GM12891 (cell line): ENCODE data around the gene PHLPP1.

Experiments
- DNase-seq: peaks from one replicate; pipeline ENCODE4 v3.0.0; 2011; ENCODE audit warnings: low spot score; ENCODE audit not compliant: insufficient read length
- FAIRE-seq: peaks from 2 replicates; lab custom pipeline; 2011; peaks lifted over from hg19 to GRCh38; lab: Jason Lieb, UNC
- PAX5 ChIP-seq: IDR thresholded peaks from 2 replicates; pipeline ENCODE4 v1.6.1; 2011; ENCODE audit warnings: low read length, moderate library complexity, mild to moderate bottlenecking; ENCODE audit not compliant: insufficient read depth, severe bottlenecking
- POLR2A ChIP-seq: IDR thresholded peaks from 2 replicates; pipeline ENCODE4 v1.6.1; 2011; ENCODE audit warnings: low read depth, low read length, control low read depth
- POLR2AphosphoS5 ChIP-seq: IDR thresholded peaks from 2 replicates; pipeline ENCODE4 v1.6.1; 2011; ENCODE audit warnings: low read depth, low read length, control low read depth
- POU2F2 ChIP-seq: IDR thresholded peaks from 2 replicates; pipeline ENCODE4 v1.6.1; 2011; ENCODE audit warnings: low read depth, mild to moderate bottlenecking, control low read depth, low read length, moderate library complexity
- SPI1 ChIP-seq: IDR thresholded peaks from 2 replicates; pipeline ENCODE4 v1.6.1; 2011; ENCODE audit warnings: low read depth, low read length, control low read depth
- TAF1 ChIP-seq: IDR thresholded peaks from 2 replicates; pipeline ENCODE4 v1.6.1; 2011; ENCODE audit warnings: low read depth, low read length, control low read depth

The PHLPP1 gene

DNA sequence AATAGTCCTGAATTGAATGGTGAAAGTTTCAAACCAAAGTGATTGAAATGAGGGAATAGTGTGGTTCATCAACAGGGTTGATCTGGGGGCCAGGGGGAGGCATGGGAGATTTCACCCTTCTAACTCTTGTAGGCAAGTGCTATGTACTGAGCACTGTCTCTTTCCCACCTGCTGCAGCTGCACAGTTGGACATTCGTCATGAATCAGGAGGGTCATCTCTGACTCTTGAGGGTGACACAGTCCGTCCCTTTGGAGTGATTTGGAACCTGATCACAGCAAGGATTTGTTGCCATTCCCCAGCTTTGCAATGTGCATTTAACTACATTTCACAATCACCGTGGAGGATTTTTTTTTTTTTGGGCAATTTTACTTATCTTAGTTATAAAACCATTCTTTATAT lies 224.6 kb downstream of the PHLPP1 start:
- TF ChIP-seq POU2F2 (no peak), POLR2AphosphoS5 (no peak), PAX5 (no peak), SPI1 (no peak), TAF1 (no peak), POLR2A (no peak)
- DNase-seq (no peak), FAIRE-seq (no peak)

GRCh38 chr18:62942578-62942977 lies 227.2 kb downstream of the PHLPP1 start:
- no peak for DNase-seq
- TF ChIP-seq POLR2AphosphoS5 (no peak), PAX5 (no peak), TAF1 (no peak), POLR2A (no peak), SPI1 (no peak), POU2F2 (no peak)
- peak; percentile 5 for FAIRE-seq

GRCh38 chr18:62944454-62944853 lies 229.1 kb downstream of the PHLPP1 start:
- TF ChIP-seq POU2F2 (no peak), POLR2A (no peak), TAF1 (no peak), POLR2AphosphoS5 (no peak), PAX5 (no peak), SPI1 (no peak)
- no peak for FAIRE-seq
- DNase-seq: no peak

DNA sequence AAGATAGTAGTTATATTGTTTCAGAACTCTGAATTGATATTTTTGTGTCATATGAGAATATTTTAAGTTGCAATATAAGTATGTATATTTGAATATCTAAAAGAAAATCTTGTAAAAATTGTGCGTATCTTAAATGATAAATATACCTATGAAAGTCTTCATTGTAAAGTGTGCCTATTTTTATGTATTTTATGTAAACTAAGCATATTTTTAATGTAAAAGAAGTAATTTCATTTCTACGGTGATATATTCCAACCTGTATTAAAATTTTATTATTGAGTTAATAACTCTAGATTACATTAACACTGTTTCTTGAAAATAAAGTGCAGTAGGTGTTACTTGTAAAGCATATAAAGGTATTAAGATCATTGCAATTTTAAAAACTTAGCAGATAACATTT lies 233.4 kb downstream of the PHLPP1 start:
- DNase-seq (no peak), FAIRE-seq (no peak)
- no peak for TF ChIP-seq PAX5
- no peak for TF ChIP-seq POU2F2
- TF ChIP-seq TAF1: no peak
- TF ChIP-seq POLR2A: no peak
- no peak for TF ChIP-seq SPI1
- TF ChIP-seq POLR2AphosphoS5: no peak

- TF ChIP-seq TAF1 (no peak), PAX5 (no peak), SPI1 (no peak), POU2F2 (no peak), POLR2AphosphoS5 (no peak), POLR2A (no peak)
- DNase-seq (no peak), FAIRE-seq (no peak)
Measured at GRCh38 chr18:62950246-62950645, 234.9 kb downstream of the PHLPP1 start.

DNA sequence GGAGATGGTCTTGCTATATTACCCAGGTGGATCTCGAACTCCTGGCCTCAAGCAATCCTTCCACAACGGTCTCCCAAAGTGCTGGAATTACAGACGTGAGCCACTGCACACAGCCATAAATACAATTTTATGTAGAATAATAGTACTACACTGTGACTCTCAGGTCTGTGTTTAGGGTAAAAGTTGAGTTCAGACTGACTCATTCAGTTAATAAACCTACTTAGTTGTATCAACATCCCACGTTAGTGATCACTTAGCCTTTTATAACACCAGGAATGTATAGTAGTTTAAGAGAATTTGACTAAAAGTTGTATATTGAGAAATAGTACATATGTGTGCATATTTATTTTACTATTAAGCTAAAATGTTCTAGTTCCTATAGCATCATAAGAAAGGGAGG lies 237.5 kb downstream of the PHLPP1 start:
- FAIRE-seq (peak; percentile 13), DNase-seq (no peak)
- no peak for TF ChIP-seq TAF1

DNA sequence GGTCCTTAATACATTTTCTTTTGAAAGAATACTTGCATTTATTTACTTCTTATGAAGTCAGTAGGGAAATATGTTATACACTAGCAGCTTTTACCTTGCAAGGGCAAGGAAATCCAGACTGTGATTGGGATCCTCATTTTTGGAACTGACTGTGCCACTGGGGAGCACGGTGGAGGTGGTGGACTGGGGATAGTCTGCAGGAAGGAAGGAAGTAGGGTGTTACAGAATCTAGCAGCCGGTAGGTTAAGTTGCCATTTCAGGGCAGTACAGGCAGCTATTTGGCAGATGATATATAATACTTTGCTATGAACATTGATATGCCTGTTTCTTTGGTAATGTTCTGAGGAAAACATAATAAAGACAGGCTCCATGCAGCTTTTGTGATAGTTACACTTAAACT lies 238.3 kb downstream of the PHLPP1 start:
- FAIRE-seq (no peak), DNase-seq (no peak)
- TF ChIP-seq PAX5 (no peak), SPI1 (no peak), POU2F2 (no peak), POLR2A (no peak), TAF1 (no peak)

DNA sequence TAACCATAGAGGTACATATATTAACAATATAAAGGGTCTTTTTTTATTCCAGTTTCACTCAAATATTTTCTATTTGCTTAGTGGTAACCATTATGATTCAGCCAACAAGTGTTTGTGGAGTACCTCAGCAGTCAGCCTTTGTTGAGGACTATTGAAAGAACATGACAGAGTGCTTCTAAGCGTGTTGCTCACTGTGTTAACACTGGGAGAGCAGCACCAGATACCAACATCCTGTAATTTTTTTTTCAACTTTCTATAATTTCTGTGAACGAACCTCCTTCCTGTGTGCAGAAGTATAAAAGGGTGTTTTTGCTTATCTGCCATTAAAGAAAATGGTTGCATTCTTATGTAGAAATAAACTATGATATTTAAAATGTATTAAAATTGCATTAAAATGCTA lies 239.0 kb downstream of the PHLPP1 start:
- DNase-seq: no peak
- no peak for FAIRE-seq
- no peak for TF ChIP-seq SPI1
- TF ChIP-seq POLR2AphosphoS5: no peak

GRCh38 chr18:62957885-62958472 lies 242.6 kb downstream of the PHLPP1 start:
- TF ChIP-seq SPI1 (no peak), POU2F2 (no peak), POLR2A (no peak), TAF1 (no peak), POLR2AphosphoS5 (no peak), PAX5 (no peak)
- FAIRE-seq (peak; percentile 90), DNase-seq (no peak)

DNA sequence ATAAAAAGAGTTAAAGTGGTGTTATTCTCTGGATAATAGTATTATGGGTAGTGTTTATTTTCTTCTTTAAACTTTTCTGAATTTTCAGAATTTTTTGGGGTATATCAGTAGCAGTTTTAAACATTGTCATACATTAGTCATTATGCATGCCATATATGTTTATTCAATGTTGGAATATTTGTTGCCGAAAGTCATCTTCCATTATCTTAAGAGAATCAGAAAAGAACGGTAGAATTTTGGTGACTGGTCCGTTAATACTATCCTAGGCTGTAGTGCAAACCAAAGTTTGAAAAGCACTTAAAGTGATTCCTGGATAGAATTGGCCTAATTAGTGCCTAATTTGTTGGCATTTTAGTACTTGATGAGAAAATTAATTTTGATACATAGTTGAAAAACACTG lies 244.1 kb downstream of the PHLPP1 start:
- no peak for DNase-seq
- FAIRE-seq: no peak
- TF ChIP-seq POLR2AphosphoS5 (no peak), POLR2A (no peak), SPI1 (no peak), TAF1 (no peak), PAX5 (no peak), POU2F2 (no peak)
